ENCODE data around the gene FARS2.

GRCh38 chr6:5638666-5639065 is 377.4 kb downstream of the FARS2 start:
- no peak for TF ChIP-seq GATA3 (IDR thresholded peaks at IDR 0.05; ENCODE audit: low read depth, low read length)
- no peak for TF ChIP-seq GATA2 (IDR thresholded peaks at IDR 0.05; ENCODE audit: low read depth, low read length)
